NCI-H510A treated with DMSO at 0.1 percent for 48 hours (cell line): ENCODE measurements around the gene ITGA7.

Experiments used
- DNase-seq: peaks from one replicate; lab custom pipeline; 2025; lab: John Stamatoyannopoulos, UW

Gene ITGA7

GRCh38 chr12:55642669-55643068 is 65.0 kb downstream of the ITGA7 start:
- no peak for DNase-seq

GRCh38 chr12:55642267-55642666 is 65.4 kb downstream of the ITGA7 start:
- no peak for DNase-seq

GRCh38 chr12:55641595-55641994 is 66.1 kb downstream of the ITGA7 start:
- DNase-seq = no peak

GRCh38 chr12:55637467-55637866 is 70.2 kb downstream of the ITGA7 start:
- DNase-seq = no peak

GRCh38 chr12:55636853-55637252 is 70.9 kb downstream of the ITGA7 start, which contains the start of gene OR10P1:
Gene OR10P1 (plus strand): TSS chr12:55636892. CDS start chr12:55636892, 0 bp downstream.
- DNase-seq = no peak

GRCh38 chr12:55636116-55636655 is 71.5 kb downstream of the ITGA7 start:
- DNase-seq = no peak
